ENCODE data around the gene SERPINE2. TPM values are rescaled to one million over a fixed set of nuclear protein-coding genes. Genes with fewer than 3 reads are reported as not detected.

Gene SERPINE2
- total and polyA plus RNA-seq, 7 donors = 2.1 to 20.8 (median 2.7) TPM

GRCh38 chr2:223976635-223977226 lies 62.4 kb downstream of the SERPINE2 start:
- no peak for TF ChIP-seq CTCF (IDR thresholded peaks at IDR 0.05)
- H3K4me3 ChIP-seq = no peak overlapping the region
- 49 to 56% (median 53%) methylated on average over 3 of the region's 3 CpGs for WGBS, 3 donors
- no peaks in the 10 kb centered on the region for H3K4me1 ChIP-seq
- no peaks in the 10 kb centered on the region for H3K27me3 ChIP-seq (ENCODE audit: insufficient read depth in 3 of 3, low read length in 2 of 3)
- intact Hi-C loops (cut with DNase I) = no loop called here
- H3K9me3 ChIP-seq = no peaks in the 10 kb centered on the region
- no peak for DNase-seq
- no peak for ATAC-seq
- no peak overlapping the region for H3K27ac ChIP-seq
- peaks cover 0 to 12% of the 10 kb centered on the region in 2 donors for H3K36me3 ChIP-seq (ENCODE audit: insufficient read depth in 1 of 2, low read depth in 1 of 2)

DNA sequence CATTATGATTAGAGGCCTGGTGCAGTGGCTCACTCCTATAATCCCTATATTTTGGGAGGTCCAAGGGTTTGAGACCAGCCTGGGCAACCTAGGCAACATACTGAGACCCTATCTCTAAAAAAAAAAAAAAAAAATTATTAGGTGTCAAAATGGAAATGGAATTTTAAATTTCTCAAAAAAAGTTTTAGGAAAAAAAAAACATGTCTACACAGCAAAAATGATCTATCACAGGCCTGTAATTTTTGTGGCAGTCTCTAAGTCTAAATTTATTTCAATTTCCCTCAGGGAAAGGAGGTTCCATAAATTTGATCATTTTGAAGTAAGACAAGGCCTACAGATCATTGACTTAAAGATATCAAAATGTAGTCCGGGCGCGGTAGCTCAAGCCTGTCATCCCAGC lies 65.5 kb downstream of the SERPINE2 start:
- Histone ChIP-seq H3K9me3 (no peaks in the 10 kb centered on the region), H3K4me3 (no peak overlapping the region), H3K27ac (no peak overlapping the region), H3K36me3 (ENCODE audit: insufficient read depth in 1 of 2, low read depth in 1 of 2) (no peaks in the 10 kb centered on the region), H3K27me3 (ENCODE audit: insufficient read depth in 3 of 3, low read length in 2 of 3) (no peaks in the 10 kb centered on the region), H3K4me1 (no peaks in the 10 kb centered on the region)
- DNase-seq (no peak), ATAC-seq (no peak)
- WGBS, 3 donors = 93 to 97% (median 95%) methylated on average over 3 of the region's 3 CpGs
- no peak for TF ChIP-seq CTCF (IDR thresholded peaks at IDR 0.05)
- intact Hi-C loops (cut with DNase I) = loop anchor here (2.0 to 5.0 kb wide), 3 partner anchors 309 to 394 kb away; no protein-coding TSS in a partner anchor

DNA sequence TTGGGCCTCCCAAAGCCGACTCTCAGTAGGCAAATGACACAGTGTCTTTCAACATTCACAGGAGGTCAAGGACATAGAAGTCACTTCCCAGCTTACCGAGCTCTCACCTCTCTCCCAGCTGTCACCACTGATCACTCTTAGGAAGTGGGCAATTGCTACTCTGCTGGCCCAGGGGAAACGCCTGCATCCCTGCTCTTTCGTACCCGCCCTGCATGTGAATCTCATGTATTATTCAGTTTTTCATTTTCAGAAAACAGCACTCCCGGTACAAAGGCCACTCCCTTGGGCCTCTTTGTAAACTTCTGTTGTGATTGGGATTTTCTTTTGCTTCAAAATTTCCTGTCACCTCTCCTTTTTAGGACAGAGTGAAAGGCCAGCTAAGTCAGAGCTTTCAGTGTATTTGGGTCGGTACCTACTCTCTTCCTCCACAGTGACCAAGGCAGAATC lies 66.4 kb downstream of the SERPINE2 start:
- no peak for TF ChIP-seq CTCF (IDR thresholded peaks at IDR 0.05)
- no peak overlapping the region for H3K27ac ChIP-seq
- DNase-seq (no peak), ATAC-seq (no peak)
- WGBS, 3 donors = 67 to 71% (median 69%) methylated on average over 7 of the region's 7 CpGs
- no peak overlapping the region for H3K4me3 ChIP-seq
- no peaks in the 10 kb centered on the region for H3K9me3 ChIP-seq
- intact Hi-C loops (cut with DNase I) = loop anchor here (2.0 to 5.0 kb wide), 3 partner anchors 310 to 395 kb away; no protein-coding TSS in a partner anchor
- no peaks in the 10 kb centered on the region for H3K27me3 ChIP-seq (ENCODE audit: insufficient read depth in 3 of 3, low read length in 2 of 3)
- H3K4me1 ChIP-seq = no peaks in the 10 kb centered on the region
- peaks cover 0 to 6% of the 10 kb centered on the region in 2 donors for H3K36me3 ChIP-seq (ENCODE audit: insufficient read depth in 1 of 2, low read depth in 1 of 2)

DNA sequence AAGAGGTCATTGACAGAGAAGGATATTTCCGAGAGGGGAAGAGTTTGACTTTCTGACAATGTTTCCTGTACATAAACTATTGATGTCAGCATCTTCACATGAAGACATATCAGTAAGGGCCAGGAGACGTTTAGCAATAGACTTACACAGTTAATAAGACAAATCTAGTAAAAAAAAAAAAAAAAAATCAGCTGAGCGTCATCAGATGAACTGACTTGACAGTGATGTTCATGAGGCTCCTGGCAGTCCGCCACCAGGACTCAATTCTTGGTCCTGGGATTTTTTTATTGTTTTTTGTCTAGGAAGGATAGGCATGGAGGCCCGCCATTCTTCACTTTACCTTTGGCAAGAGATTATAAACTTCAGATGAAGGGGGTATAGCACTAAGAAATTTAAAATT lies 67.4 kb downstream of the SERPINE2 start:
- Histone ChIP-seq H3K4me1 (no peaks in the 10 kb centered on the region), H3K4me3 (no peak overlapping the region), H3K9me3 (no peaks in the 10 kb centered on the region), H3K27ac (no peak overlapping the region), H3K27me3 (ENCODE audit: insufficient read depth in 3 of 3, low read length in 2 of 3) (no peaks in the 10 kb centered on the region), H3K36me3 (ENCODE audit: insufficient read depth in 1 of 2, low read depth in 1 of 2) (peaks cover 2 to 15% of the 10 kb centered on the region in 2 donors)
- intact Hi-C loops (cut with DNase I) = loop anchor here (2.0 to 5.0 kb wide), 3 partner anchors 311 to 396 kb away; no protein-coding TSS in a partner anchor
- WGBS, 3 donors = 86 to 92% (median 88%) methylated on average over 5 of the region's 5 CpGs
- ATAC-seq = no peak
- TF ChIP-seq CTCF (IDR thresholded peaks at IDR 0.05) = no peak
- no peak for DNase-seq

Measured in psoas muscle (tissue), 8 donors.